ENCODE results near the gene GIT2.
"Not testable (repeated sequence)": the region's sequence is repeated elsewhere in the genome, so short reads cannot be mapped to it uniquely, and the experiment has no call there.

The GIT2 gene

GRCh38 chr12:110012659-110013058 is 16.5 kb upstream of the GIT2 start:
- ATAC-seq (replicated peaks) = no peak
- Mint-ChIP-seq H3K27me3 (no peaks in the 10 kb centered on the region), H3K4me3 (peak overlapping the region; percentile 59 to 75), H3K9me3 (peaks cover 4 to 8% of the 10 kb centered on the region in 2 donors), H3K27ac (peak overlapping the region; percentile 97), H3K36me3 (peaks cover 38 to 51% of the 10 kb centered on the region in 2 donors), H3K4me1 (peaks cover 39 to 68% of the 10 kb centered on the region in 2 donors)
- no peak for DNase-seq

DNA sequence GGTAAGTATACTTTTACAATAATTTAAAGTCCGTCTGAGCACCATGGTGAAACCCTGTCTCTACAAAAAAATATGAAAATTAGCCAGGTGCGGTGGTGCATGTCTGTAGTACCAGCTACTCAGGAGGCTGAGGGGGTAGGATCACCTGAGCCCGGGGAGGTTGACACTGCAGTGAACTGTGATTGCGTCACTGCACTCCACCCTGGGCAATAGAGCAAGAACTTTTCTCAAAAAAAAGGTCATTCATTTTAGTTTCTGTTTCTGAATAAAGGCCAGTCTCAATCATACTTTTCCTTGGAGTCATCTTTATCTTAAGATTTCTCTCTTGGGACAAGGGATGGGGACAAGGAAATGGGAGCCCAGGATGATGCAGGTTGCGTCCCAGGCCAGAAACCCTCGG is 16.0 kb upstream of the GIT2 start:
- H3K27me3 Mint-ChIP-seq = no peaks in the 10 kb centered on the region
- peaks cover 4 to 8% of the 10 kb centered on the region in 2 donors for H3K9me3 Mint-ChIP-seq
- peaks cover 37 to 54% of the 10 kb centered on the region in 2 donors for H3K36me3 Mint-ChIP-seq
- H3K4me3 Mint-ChIP-seq = peak overlapping the region; percentile 59 to 75
- H3K4me1 Mint-ChIP-seq = peaks cover 39 to 69% of the 10 kb centered on the region in 2 donors
- DNase-seq = peak; percentile 79
- peak overlapping the region; percentile 97 for H3K27ac Mint-ChIP-seq
- ATAC-seq (replicated peaks) = peak; percentile 94 to 96

- H3K9me3 Mint-ChIP-seq = peaks cover 4 to 8% of the 10 kb centered on the region in 2 donors
- H3K36me3 Mint-ChIP-seq = peaks cover 40 to 62% of the 10 kb centered on the region in 2 donors
- peak overlapping the region; percentile 97 for H3K27ac Mint-ChIP-seq
- H3K27me3 Mint-ChIP-seq = no peaks in the 10 kb centered on the region
- DNase-seq = no peak
- H3K4me3 Mint-ChIP-seq = peak overlapping the region; percentile 59 to 75
- peak; percentile 60 to 64 for ATAC-seq (replicated peaks)
- peaks cover 41 to 80% of the 10 kb centered on the region in 2 donors for H3K4me1 Mint-ChIP-seq
Measured at GRCh38 chr12:110010853-110011723, 14.9 kb upstream of the GIT2 start.

GRCh38 chr12:110008681-110009398 is 12.7 kb upstream of the GIT2 start:
- Mint-ChIP-seq H3K4me1 (peaks cover 40 to 88% of the 10 kb centered on the region in 2 donors), H3K27ac (peak overlapping the region; percentile 76), H3K4me3 (peak overlapping the region; percentile 55 to 62), H3K36me3 (peaks cover 33 to 56% of the 10 kb centered on the region in 2 donors)
- not testable (repeated sequence) for DNase-seq; H3K27me3 Mint-ChIP-seq; H3K9me3 Mint-ChIP-seq; ATAC-seq (replicated peaks)

GRCh38 chr12:110007881-110008280 is 11.7 kb upstream of the GIT2 start:
- peaks cover 37 to 57% of the 10 kb centered on the region in 2 donors for H3K36me3 Mint-ChIP-seq
- no peak for DNase-seq
- no peaks in the 10 kb centered on the region for H3K27me3 Mint-ChIP-seq
- peak overlapping the region; percentile 26 to 56 for H3K4me3 Mint-ChIP-seq
- peaks cover 45 to 92% of the 10 kb centered on the region in 2 donors for H3K4me1 Mint-ChIP-seq
- peaks cover 4 to 8% of the 10 kb centered on the region in 2 donors for H3K9me3 Mint-ChIP-seq
- ATAC-seq (replicated peaks) = no peak
- H3K27ac Mint-ChIP-seq = peak overlapping the region; percentile 76

DNA sequence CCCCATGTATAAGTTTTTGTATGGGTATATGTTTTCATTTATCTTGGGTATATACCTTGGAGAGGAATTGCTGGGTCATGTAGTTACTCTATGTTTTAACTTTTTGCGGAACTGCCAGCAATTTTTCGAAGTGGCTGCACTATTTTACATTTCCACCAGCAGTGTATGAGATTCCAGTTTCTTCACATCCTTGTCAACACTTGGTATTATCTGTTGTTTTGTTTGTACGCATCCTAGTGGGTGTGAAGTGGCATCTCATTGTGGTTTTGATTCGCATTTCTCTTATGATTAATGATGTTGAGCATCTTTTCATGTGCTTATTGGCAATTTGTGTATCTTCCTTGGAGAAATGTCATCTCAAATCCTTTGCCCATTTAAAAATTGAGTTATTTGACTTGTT is 9.9 kb upstream of the GIT2 start:
- Mint-ChIP-seq H3K27me3 (no peaks in the 10 kb centered on the region), H3K36me3 (peaks cover 26 to 48% of the 10 kb centered on the region in 2 donors), H3K4me1 (peaks cover 35 to 88% of the 10 kb centered on the region in 2 donors), H3K9me3 (peaks cover 4 to 8% of the 10 kb centered on the region in 2 donors), H3K4me3 (no peak overlapping the region), H3K27ac (no peak overlapping the region)
- DNase-seq (no peak), ATAC-seq (replicated peaks) (no peak)

GRCh38 chr12:110005319-110005973 is 9.3 kb upstream of the GIT2 start:
- Mint-ChIP-seq H3K36me3 (peaks cover 26 to 47% of the 10 kb centered on the region in 2 donors), H3K4me1 (peaks cover 30 to 85% of the 10 kb centered on the region in 2 donors), H3K4me3 (peak overlapping the region; percentile 70 to 71), H3K9me3 (peaks cover 4 to 8% of the 10 kb centered on the region in 2 donors), H3K27me3 (no peaks in the 10 kb centered on the region), H3K27ac (peak overlapping the region; percentile 89)
- DNase-seq (no peak), ATAC-seq (replicated peaks) (peak; percentile 48 to 57)

- Mint-ChIP-seq H3K36me3 (peaks cover 30 to 45% of the 10 kb centered on the region in 2 donors), H3K9me3 (peaks cover 4 to 8% of the 10 kb centered on the region in 2 donors), H3K4me1 (peaks cover 29 to 77% of the 10 kb centered on the region in 2 donors), H3K4me3 (peak overlapping the region in 1 of 2 donors; percentile 50), H3K27me3 (no peaks in the 10 kb centered on the region), H3K27ac (peak overlapping the region; percentile 62)
- no peak for DNase-seq
- peak; percentile 86 to 90 for ATAC-seq (replicated peaks)
Measured at GRCh38 chr12:110004598-110004997, 8.4 kb upstream of the GIT2 start.

- peaks cover 30 to 73% of the 10 kb centered on the region in 2 donors for H3K4me1 Mint-ChIP-seq
- H3K27me3 Mint-ChIP-seq = no peaks in the 10 kb centered on the region
- peak overlapping the region; percentile 4 to 26 for H3K4me3 Mint-ChIP-seq
- H3K27ac Mint-ChIP-seq = peak overlapping the region; percentile 66
- peaks cover 23 to 37% of the 10 kb centered on the region in 2 donors for H3K36me3 Mint-ChIP-seq
- no peak for ATAC-seq (replicated peaks)
- H3K9me3 Mint-ChIP-seq = peaks cover under 1 to 1% of the 10 kb centered on the region in 2 donors
- DNase-seq = no peak
Measured at GRCh38 chr12:110002676-110003515, 6.7 kb upstream of the GIT2 start.

DNA sequence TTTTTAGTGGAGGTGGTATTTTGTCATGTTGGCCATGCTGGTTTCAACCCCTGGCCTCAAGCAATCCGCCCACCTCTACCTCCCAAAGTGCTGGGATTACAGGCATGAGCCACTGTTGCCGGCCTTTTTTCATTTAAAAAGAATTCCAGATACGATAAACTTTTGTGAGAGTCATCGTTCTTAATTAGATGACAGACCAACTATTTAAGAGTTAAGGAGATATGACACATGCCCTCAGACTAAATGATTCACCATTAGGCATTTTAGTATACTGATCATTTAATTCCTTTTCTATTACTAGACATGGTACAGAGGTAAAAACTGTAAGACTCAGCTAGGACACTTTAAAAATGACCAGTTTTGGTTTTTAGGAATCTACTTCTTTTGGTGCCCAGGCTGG is 5.4 kb upstream of the GIT2 start:
- H3K4me1 Mint-ChIP-seq = peaks cover 35 to 73% of the 10 kb centered on the region in 2 donors
- ATAC-seq (replicated peaks) = no peak
- DNase-seq = no peak
- H3K4me3 Mint-ChIP-seq = peak overlapping the region in 1 of 2 donors; percentile 99
- H3K36me3 Mint-ChIP-seq = peaks cover 16 to 26% of the 10 kb centered on the region in 2 donors
- H3K27me3 Mint-ChIP-seq = no peaks in the 10 kb centered on the region
- no peak overlapping the region for H3K27ac Mint-ChIP-seq
- no peaks in the 10 kb centered on the region for H3K9me3 Mint-ChIP-seq

DNA sequence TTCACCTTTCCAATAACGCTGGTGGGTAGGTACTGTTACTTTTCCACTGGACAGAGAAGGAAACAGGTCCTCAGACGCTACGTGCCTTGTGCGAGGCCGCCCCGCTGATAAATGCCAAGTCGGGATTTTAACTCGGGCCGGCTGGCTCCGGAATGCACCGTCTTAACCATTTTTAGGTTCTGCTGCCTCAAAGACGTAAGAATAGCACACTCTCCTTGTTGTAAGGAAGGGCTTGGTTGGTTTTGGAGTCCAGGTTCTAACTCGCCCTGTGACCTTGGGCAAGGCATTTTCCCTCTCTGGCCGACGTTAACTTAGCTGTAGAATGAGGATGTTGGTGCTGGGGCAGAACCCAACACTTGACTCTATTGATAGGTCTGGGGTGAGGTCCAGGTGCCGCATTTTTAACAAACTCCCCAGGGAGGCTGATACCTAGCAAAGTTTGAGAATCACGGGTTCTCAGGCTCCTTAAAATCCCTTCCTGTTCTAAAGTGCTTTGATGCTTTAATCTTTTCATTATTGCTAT is 3.9 kb upstream of the GIT2 start:
- peak overlapping the region; percentile 98 for H3K27ac Mint-ChIP-seq
- no peaks in the 10 kb centered on the region for H3K9me3 Mint-ChIP-seq
- H3K4me3 Mint-ChIP-seq = peak overlapping the region; percentile 99
- no peaks in the 10 kb centered on the region for H3K27me3 Mint-ChIP-seq
- no peak for DNase-seq
- H3K36me3 Mint-ChIP-seq = peaks cover 15 to 17% of the 10 kb centered on the region in 2 donors
- H3K4me1 Mint-ChIP-seq = peaks cover 29 to 62% of the 10 kb centered on the region in 2 donors
- ATAC-seq (replicated peaks) = no peak

GRCh38 chr12:109999649-109999971 is 3.4 kb upstream of the GIT2 start:
- peaks cover 30 to 62% of the 10 kb centered on the region in 2 donors for H3K4me1 Mint-ChIP-seq
- ATAC-seq (replicated peaks) = no peak

More at GRCh38 chr12:109999649-109999971, 3.4 kb upstream of the GIT2 start:
- Mint-ChIP-seq H3K9me3 (no peaks in the 10 kb centered on the region), H3K4me3 (peak overlapping the region; percentile 99), H3K27me3 (no peaks in the 10 kb centered on the region), H3K36me3 (peaks cover 15 to 17% of the 10 kb centered on the region in 2 donors), H3K27ac (peak overlapping the region; percentile 98)
- no peak for DNase-seq

Measured in stimulated activated naive B cell treated with anti-CD40 and anti-IgM and Interleukin-4, amounts not matched to agents 10 μg/mL and 1 μg/mL and 100 μg/mL, for 72 hours (primary cell).